Parathyroid adenoma (tissue), 2 donors: Measurements from ENCODE around the gene TMEM237.

Experiments used
- H2AFZ ChIP-seq: fragments of 300-600 bp; sonication (generic); one replicate; pipeline ENCODE4 v1.7.0; 2017; ENCODE audit warnings: antibody characterized with exemption, mild to moderate bottlenecking
- H3K27ac ChIP-seq: fragments of 300-600 bp; sonication (generic); one replicate; pipeline ENCODE4 v1.7.0; 2017
- H3K27me3 ChIP-seq: fragments of 300-600 bp; sonication (generic); one replicate; pipeline ENCODE4 v1.7.0; 2017; ENCODE audit warnings: low read length; ENCODE audit not compliant: control insufficient read depth, insufficient read depth
- H3K36me3 ChIP-seq: fragments of 300-600 bp; sonication (generic); one replicate; pipeline ENCODE4 v1.7.0; 2017; ENCODE audit warnings: low read length; ENCODE audit not compliant: control insufficient read depth, insufficient read depth
- H3K4me1 ChIP-seq: fragments of 300-600 bp; sonication (generic); one replicate; pipeline ENCODE4 v1.7.0; 2017; ENCODE audit warnings: control low read depth
- H3K4me2 ChIP-seq: fragments of 300-600 bp; sonication (generic); one replicate; pipeline ENCODE4 v1.7.0; 2017; ENCODE audit warnings: low read length
- H3K4me3 ChIP-seq: fragments of 300-600 bp; sonication (generic); one replicate; pipeline ENCODE4 v1.7.0; 2017; ENCODE audit warnings: low read depth, low read length
- H3K79me2 ChIP-seq: fragments of 300-600 bp; sonication (generic); one replicate; pipeline ENCODE4 v1.7.0; 2017; ENCODE audit warnings: control low read depth
- H3K9ac ChIP-seq: fragments of 300-600 bp; sonication (generic); one replicate; pipeline ENCODE4 v1.7.0; 2017; ENCODE audit warnings: mild to moderate bottlenecking
- H3K9me3 ChIP-seq: fragments of 300-600 bp; sonication (generic); one replicate; pipeline ENCODE4 v1.7.0; 2017; ENCODE audit warnings: low read length; ENCODE audit not compliant: control insufficient read depth
- CTCF ChIP-seq: fragments of 300-600 bp; sonication (generic); IDR thresholded peaks from one replicate; pipeline ENCODE4 v1.7.0; 2017; ENCODE audit warnings: antibody characterized with exemption, mild to moderate bottlenecking
- donor health status: primary hyperparathyroidism.

The TMEM237 gene

DNA sequence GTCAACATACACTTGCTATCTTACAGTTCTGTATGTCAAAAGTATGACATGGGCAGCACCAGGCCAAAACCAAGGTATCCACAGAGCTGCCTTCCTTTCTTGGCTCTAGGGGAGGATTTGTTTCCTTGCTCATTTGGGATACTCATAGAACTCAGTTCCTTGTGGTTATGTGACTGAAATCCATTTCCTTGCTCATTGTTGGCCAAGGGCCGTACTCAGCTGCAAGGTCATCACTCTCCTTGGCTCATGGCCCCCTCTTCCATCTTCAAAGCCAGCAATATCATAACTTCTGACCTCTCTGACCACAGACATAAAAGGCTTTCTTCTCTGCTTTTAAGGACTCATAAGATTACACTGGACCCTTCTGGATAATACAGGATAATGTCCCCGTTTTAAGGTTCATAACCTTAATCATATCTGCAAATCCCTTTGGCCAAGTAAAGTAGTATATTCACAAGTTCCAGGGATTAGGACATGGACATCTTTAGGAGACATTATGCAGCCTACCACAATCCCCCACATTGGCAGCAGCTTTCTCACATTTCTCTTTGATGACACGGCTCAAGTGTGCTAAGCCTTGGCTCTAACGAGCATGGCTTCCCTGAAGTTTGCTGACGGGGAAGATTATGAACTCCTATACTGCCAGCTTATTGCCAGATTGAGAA, 20.9 kb downstream of the TMEM237 start:
- H3K27me3 ChIP-seq: no peaks in the 10 kb centered on the region
- H3K79me2 ChIP-seq: no peaks in the 10 kb centered on the region
- no peak overlapping the region for H3K4me3 ChIP-seq
- no peak overlapping the region for H3K27ac ChIP-seq
- no peaks in the 10 kb centered on the region for H3K9me3 ChIP-seq
- H3K9ac ChIP-seq: no peak overlapping the region
- H2AFZ ChIP-seq: no peak overlapping the region
- H3K4me2 ChIP-seq: no peak overlapping the region
- H3K36me3 ChIP-seq: no peaks in the 10 kb centered on the region
- H3K4me1 ChIP-seq: no peaks in the 10 kb centered on the region
- no peak for TF ChIP-seq CTCF

GRCh38 chr2:201621293-201621999, 21.9 kb downstream of the TMEM237 start:
- Histone ChIP-seq H3K9me3 (no peaks in the 10 kb centered on the region), H3K79me2 (no peaks in the 10 kb centered on the region), H3K4me3 (no peak overlapping the region), H3K9ac (no peak overlapping the region), H2AFZ (no peak overlapping the region), H3K4me1 (no peaks in the 10 kb centered on the region), H3K4me2 (no peak overlapping the region), H3K36me3 (no peaks in the 10 kb centered on the region), H3K27ac (no peak overlapping the region), H3K27me3 (no peaks in the 10 kb centered on the region)
- no peak for TF ChIP-seq CTCF

GRCh38 chr2:201618744-201619662, 24.3 kb downstream of the TMEM237 start:
- Histone ChIP-seq H3K4me2 (no peak overlapping the region), H3K9me3 (no peaks in the 10 kb centered on the region), H3K4me3 (no peak overlapping the region), H3K36me3 (no peaks in the 10 kb centered on the region), H3K79me2 (no peaks in the 10 kb centered on the region), H3K27ac (no peak overlapping the region), H3K27me3 (no peaks in the 10 kb centered on the region), H3K9ac (no peak overlapping the region), H3K4me1 (no peaks in the 10 kb centered on the region), H2AFZ (peak overlapping the region; percentile 70)
- no peak for TF ChIP-seq CTCF

DNA sequence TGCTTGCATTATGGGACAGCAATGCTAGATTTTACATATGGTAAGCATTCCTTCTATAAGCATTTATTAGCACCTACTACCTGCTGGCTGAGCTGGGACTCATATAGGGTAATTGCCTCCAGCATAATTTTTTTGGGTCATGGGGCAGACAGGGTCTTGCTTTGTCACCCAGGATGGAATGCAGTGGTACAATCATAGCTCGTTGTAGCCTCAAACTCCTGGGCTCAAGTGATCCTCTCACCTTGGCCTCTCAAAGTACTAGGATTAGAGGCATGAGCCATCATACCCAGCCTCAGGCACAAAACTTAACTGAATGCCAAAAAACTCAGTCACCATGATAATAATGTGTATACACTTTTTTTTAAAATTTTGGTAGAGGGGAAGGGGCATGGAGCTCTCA, 35.3 kb downstream of the TMEM237 start:
- no peak overlapping the region for H3K4me2 ChIP-seq
- H3K9me3 ChIP-seq: no peaks in the 10 kb centered on the region
- no peak for TF ChIP-seq CTCF
- H2AFZ ChIP-seq: no peak overlapping the region
- H3K36me3 ChIP-seq: no peaks in the 10 kb centered on the region
- no peaks in the 10 kb centered on the region for H3K79me2 ChIP-seq
- no peak overlapping the region for H3K27ac ChIP-seq
- H3K4me3 ChIP-seq: no peak overlapping the region
- H3K9ac ChIP-seq: no peak overlapping the region
- no peaks in the 10 kb centered on the region for H3K4me1 ChIP-seq
- H3K27me3 ChIP-seq: no peaks in the 10 kb centered on the region
